Smooth muscle cell (in vitro differentiated cells): ENCODE measurements around the gene DCTPP1. TPM values are rescaled to one million over a fixed set of nuclear protein-coding genes. Genes with fewer than 3 reads are reported as not detected.
"Not testable (repeated sequence)": the region's sequence is repeated elsewhere in the genome, so short reads cannot be mapped to it uniquely, and the experiment has no call there.

ENCODE experiments used
- DNase-seq: peaks from one replicate; lab custom pipeline; 2025; ENCODE audit not compliant: unreplicated experiment; lab: John Stamatoyannopoulos, UW
- H2AFZ ChIP-seq: fragments of 200-600 bp; sonication (generic); 2 replicates; pipeline ENCODE4 v1.6.0; 2016; ENCODE audit warnings: antibody characterized with exemption, low read depth, mild to moderate bottlenecking
- H3F3A ChIP-seq: fragments of 200-600 bp; sonication (generic); 2 replicates; pipeline ENCODE4 v1.6.0; 2017; ENCODE audit warnings: antibody characterized with exemption, low read depth
- H3K27ac ChIP-seq: fragments of 200-600 bp; sonication (generic); 2 replicates; pipeline ENCODE4 v1.5.1; 2016; ENCODE audit warnings: low read depth, mild to moderate bottlenecking
- H3K27me3 ChIP-seq: fragments of 200-600 bp; sonication (generic); 2 replicates; pipeline ENCODE4 v1.6.1; 2016; ENCODE audit warnings: low read depth, mild to moderate bottlenecking
- H3K36me3 ChIP-seq: fragments of 200-600 bp; sonication (generic); 2 replicates; pipeline ENCODE4 v1.5.1; 2016; ENCODE audit warnings: low read depth
- H3K4me1 ChIP-seq: fragments of 200-600 bp; sonication (generic); 2 replicates; pipeline ENCODE4 v1.5.1; 2016; ENCODE audit warnings: low read depth
- H3K4me2 ChIP-seq: fragments of 200-600 bp; sonication (generic); 2 replicates; pipeline ENCODE4 v1.6.0; 2016; ENCODE audit warnings: mild to moderate bottlenecking
- H3K4me3 ChIP-seq: fragments of 200-600 bp; sonication (generic); 2 replicates; pipeline ENCODE4 v1.5.1; 2016; ENCODE audit warnings: mild to moderate bottlenecking
- H3K79me2 ChIP-seq: fragments of 200-600 bp; sonication (generic); 2 replicates; pipeline ENCODE4 v1.6.0; 2016; ENCODE audit warnings: low read depth, mild to moderate bottlenecking
- H3K9ac ChIP-seq: fragments of 200-600 bp; sonication (generic); 2 replicates; pipeline ENCODE4 v1.6.0; 2016; ENCODE audit warnings: low read depth
- H3K9me3 ChIP-seq: fragments of 200-600 bp; sonication (generic); replicated peaks from 2 replicates; pipeline ENCODE4 v1.5.1; 2016; ENCODE audit warnings: low read depth
- H4K20me1 ChIP-seq: fragments of 200-600 bp; sonication (generic); 2 replicates; pipeline ENCODE4 v1.6.0; 2016; ENCODE audit warnings: low read depth
- WGBS: methylation state at CpG from one replicate; pipeline ENCODE4 v1.1.7; 2016; ENCODE audit warnings: low lambda C conversion rate; 5-methylcytosine and 5-hydroxymethylcytosine counted together
- polyA plus RNA-seq: library from polyadenylated mRNA; unstranded; fragments of >200 nt; fragmentation: Nextera tagmentation; extraction: Ambion mirVana; gene quantifications from 2 replicates; pipeline ENCODE4 v1.2.1, GENCODE V29; 2016
- total RNA-seq: library from RNA; depleted of rRNA; stranded (reverse); fragments of >200 nt; gene quantifications from 2 replicates; pipeline ENCODE4 v1.2.3, GENCODE V29; 2014
- TF ChIP-seq, protein P1 (sequence below): fragments of 200-600 bp; sonication (generic); IDR thresholded peaks from 2 replicates; pipeline ENCODE4 v1.5.1; 2017; ENCODE audit warnings: borderline replicate concordance, mild to moderate bottlenecking, antibody characterized with exemption; ENCODE audit not compliant: insufficient read depth, poor library complexity, severe bottlenecking

DCTPP1 gene
- total and polyA plus RNA-seq, 2 experiments from 2014 or later: 18.4 to 37.8 TPM

DNA sequence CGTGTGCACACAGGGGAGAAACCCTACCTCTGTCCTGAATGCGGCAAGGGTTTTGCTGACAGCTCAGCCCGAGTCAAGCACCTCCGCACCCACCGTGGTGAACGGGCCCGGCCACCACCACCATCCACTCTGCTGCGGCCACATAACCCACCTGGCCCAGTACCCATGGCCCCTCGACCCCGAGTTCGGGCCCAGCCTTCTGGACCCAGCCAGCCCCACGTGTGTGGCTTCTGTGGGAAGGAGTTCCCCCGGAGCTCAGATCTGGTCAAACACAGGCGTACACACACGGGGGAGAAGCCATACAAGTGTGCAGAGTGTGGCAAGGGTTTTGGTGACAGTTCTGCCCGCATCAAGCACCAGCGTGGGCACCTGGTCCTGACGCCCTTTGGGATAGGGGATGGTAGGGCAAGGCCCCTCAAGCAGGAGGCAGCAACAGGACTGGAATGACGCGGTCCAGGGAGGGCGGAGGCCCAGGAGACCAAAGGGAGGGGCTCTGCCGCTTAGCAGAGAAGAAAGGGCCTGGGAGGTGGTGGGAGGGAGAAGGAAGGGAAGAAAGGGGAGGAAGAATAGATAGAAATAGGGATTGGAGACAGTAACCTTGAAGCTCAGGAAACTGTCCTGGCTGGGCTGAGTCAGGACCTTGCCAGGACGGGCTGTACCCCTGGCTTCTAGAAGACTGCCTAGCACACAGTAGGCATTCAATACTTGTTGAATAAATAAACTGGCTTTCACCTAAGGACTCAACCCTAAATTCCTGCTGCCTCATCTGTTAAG lies 31.0 kb downstream of the DCTPP1 start:
- no peaks in the 10 kb centered on the region for H3K9me3 ChIP-seq
- WGBS: 77% methylated on average over 23 of the region's 23 CpGs
- H3K27me3 ChIP-seq: no peaks in the 10 kb centered on the region
- peak overlapping the region; percentile 96 for H3K27ac ChIP-seq
- H3K9ac ChIP-seq: no peak overlapping the region
- peaks cover 43% of the 10 kb centered on the region for H3F3A ChIP-seq
- H4K20me1 ChIP-seq: no peaks in the 10 kb centered on the region
- TF ChIP-seq, protein P1, sequence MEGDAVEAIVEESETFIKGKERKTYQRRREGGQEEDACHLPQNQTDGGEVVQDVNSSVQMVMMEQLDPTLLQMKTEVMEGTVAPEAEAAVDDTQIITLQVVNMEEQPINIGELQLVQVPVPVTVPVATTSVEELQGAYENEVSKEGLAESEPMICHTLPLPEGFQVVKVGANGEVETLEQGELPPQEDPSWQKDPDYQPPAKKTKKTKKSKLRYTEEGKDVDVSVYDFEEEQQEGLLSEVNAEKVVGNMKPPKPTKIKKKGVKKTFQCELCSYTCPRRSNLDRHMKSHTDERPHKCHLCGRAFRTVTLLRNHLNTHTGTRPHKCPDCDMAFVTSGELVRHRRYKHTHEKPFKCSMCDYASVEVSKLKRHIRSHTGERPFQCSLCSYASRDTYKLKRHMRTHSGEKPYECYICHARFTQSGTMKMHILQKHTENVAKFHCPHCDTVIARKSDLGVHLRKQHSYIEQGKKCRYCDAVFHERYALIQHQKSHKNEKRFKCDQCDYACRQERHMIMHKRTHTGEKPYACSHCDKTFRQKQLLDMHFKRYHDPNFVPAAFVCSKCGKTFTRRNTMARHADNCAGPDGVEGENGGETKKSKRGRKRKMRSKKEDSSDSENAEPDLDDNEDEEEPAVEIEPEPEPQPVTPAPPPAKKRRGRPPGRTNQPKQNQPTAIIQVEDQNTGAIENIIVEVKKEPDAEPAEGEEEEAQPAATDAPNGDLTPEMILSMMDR: no peak
- no peak overlapping the region for H3K4me3 ChIP-seq
- H3K79me2 ChIP-seq: peaks cover 28% of the 10 kb centered on the region
- peak overlapping the region; percentile 87 for H3K4me2 ChIP-seq
- H3K36me3 ChIP-seq: no peaks in the 10 kb centered on the region
- peaks cover 28% of the 10 kb centered on the region for H3K4me1 ChIP-seq
- no peak overlapping the region for H2AFZ ChIP-seq
- no peak for DNase-seq

DNA sequence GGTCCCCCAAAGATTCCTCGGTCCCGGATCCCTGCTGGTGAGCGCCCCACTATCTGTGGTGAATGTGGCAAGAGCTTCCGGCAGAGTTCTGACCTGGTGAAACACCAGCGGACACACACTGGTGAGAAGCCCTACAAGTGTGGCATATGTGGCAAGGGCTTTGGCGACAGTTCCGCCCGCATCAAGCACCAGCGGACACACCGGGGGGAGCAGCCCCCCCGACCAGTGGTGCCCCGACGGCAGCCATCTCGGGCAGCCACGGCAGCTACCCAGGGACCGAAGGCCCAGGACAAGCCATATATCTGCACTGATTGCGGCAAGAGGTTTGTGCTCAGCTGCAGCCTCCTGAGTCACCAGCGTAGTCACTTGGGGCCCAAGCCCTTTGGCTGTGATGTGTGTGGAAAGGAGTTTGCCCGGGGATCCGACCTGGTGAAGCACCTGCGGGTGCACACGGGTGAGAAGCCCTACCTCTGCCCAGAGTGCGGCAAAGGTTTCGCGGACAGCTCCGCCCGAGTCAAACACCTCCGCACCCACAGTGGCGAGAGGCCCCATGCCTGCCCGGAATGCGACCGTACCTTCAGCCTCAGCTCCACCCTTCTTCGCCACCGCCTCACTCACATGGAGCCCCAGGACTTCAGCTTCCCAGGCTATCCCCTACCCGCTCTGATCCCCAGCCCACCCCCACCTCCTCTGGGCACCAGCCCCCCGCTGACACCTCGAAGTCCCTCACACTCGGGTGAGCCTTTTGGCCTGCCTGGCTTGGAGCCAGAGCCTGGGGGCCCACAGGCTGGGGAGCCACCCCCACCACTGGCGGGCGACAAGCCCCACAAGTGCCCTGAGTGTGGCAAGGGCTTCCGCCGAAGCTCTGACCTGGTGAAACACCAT lies 31.8 kb downstream of the DCTPP1 start:
- no peaks in the 10 kb centered on the region for H3K36me3 ChIP-seq
- no peak for DNase-seq
- no peak overlapping the region for H3K4me3 ChIP-seq
- WGBS: 92% methylated on average over 37 of the region's 42 CpGs
- H3K79me2 ChIP-seq: peaks cover 28% of the 10 kb centered on the region
- H4K20me1 ChIP-seq: no peaks in the 10 kb centered on the region
- H3K27ac ChIP-seq: peak overlapping the region; percentile 96
- no peak overlapping the region for H3K9ac ChIP-seq
- TF ChIP-seq, protein P1: no peak
- no peaks in the 10 kb centered on the region for H3K27me3 ChIP-seq
- H2AFZ ChIP-seq: no peak overlapping the region
- H3K4me2 ChIP-seq: no peak overlapping the region
- H3F3A ChIP-seq: peaks cover 43% of the 10 kb centered on the region
- no peaks in the 10 kb centered on the region for H3K9me3 ChIP-seq
- H3K4me1 ChIP-seq: peaks cover 32% of the 10 kb centered on the region

DNA sequence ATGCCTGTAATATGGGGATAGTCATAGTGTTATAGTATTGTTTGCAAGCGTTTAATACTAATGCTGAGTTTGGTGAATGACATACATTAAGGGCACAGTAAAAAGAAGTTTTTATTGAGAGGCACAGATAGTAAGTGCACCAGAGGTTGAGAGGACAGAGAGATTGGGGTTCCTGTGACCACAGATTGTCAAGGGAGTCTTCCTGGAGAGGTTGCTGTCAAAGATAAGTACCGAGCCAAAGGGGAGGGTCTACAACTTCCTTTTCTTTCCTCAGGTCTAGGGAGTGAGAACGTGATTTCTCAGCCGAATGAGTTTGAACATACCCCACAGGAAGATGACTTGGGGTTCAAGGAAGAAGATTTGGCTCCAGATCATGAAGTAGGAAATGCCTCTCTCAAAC lies 32.8 kb downstream of the DCTPP1 start:
- TF ChIP-seq, protein P1: no peak
- 95% methylated on average over 4 of the region's 4 CpGs for WGBS
- Histone ChIP-seq H4K20me1 (no peaks in the 10 kb centered on the region), H3K36me3 (no peaks in the 10 kb centered on the region), H3K4me2 (no peak overlapping the region), H3K27me3 (no peaks in the 10 kb centered on the region), H3K4me3 (no peak overlapping the region), H2AFZ (no peak overlapping the region), H3K4me1 (peaks cover 32% of the 10 kb centered on the region), H3K27ac (no peak overlapping the region), H3K9ac (no peak overlapping the region), H3K9me3 (no peaks in the 10 kb centered on the region), H3F3A (peaks cover 43% of the 10 kb centered on the region), H3K79me2 (peaks cover 28% of the 10 kb centered on the region)
- DNase-seq: no peak

DNA sequence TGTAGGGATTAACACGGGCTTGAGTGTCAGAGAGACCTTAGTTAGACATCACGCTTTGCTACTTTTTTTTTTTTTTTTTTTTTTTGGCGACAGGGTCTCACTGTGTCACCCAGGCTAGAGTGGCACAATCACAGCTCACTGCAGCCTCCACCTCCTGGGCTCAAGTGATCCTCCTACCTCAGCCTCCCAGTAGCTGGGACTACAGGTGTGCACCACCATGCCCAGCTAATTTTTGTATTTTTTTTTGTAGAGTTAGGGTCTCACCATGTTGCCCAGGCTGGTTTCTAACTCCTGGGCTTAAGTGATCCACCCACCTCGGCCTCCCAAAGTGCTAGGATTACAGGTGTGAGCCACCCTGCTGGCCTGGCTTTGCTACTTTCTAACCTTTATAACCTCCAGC lies 33.2 kb downstream of the DCTPP1 start:
- Histone ChIP-seq H3K4me1 (peaks cover 32% of the 10 kb centered on the region), H3K79me2 (peaks cover 28% of the 10 kb centered on the region), H3K4me2 (peak overlapping the region; percentile 96), H3F3A (peaks cover 38% of the 10 kb centered on the region), H3K4me3 (peak overlapping the region; percentile 95)
- not testable (repeated sequence) for H4K20me1 ChIP-seq, H3K9me3 ChIP-seq, H3K36me3 ChIP-seq, DNase-seq, H3K27me3 ChIP-seq, H3K27ac ChIP-seq, H3K9ac ChIP-seq, H2AFZ ChIP-seq
- 88% methylated on average over 3 of the region's 4 CpGs for WGBS
